Uterus (tissue), 2 donors: Measurements from ENCODE around the gene GALNT5.

Source experiments
- POLR2A ChIP-seq, 2 donors: fragments of 450-650 bp; IDR thresholded peaks; one replicate each; pipeline ENCODE4 v1.6.1; 2016; ENCODE audit warnings: antibody characterized with exemption in 2 of 2, mild to moderate bottlenecking in 1 of 2, moderate library complexity in 1 of 2
- TF ChIP-seq, protein P1 (sequence below), 4 experiments: fragments of 200-600 bp in 2 of 4; fragments of 450-650 bp in 2 of 4; sonication (generic) in 2 of 4; IDR thresholded peaks; one replicate each; pipeline ENCODE4 v1.5.1; 2016 to 2019; ENCODE audit warnings: antibody characterized with exemption in 4 of 4, mild to moderate bottlenecking in 2 of 4, moderate library complexity in 1 of 4

DNA sequence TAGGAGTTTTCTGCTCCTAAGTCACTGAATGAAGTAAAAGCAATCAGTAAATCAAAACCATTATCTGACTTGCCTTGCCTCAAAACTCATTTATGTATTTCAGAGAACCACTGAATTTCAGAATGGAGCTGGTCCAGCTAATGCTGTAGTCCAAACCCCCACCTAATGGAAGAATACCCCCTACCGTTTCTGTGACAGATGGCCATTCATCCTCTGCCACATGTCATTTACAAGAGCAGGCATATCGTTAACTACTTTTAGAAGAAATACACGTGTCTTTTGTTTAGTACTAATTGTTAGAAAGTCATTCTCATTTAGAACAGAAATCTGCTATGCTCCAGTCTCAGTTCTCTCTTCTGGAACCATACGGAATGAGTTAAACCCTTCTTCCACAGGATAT, 12.8 kb upstream of the GALNT5 start:
- no peak for TF ChIP-seq POLR2A (IDR thresholded peaks at IDR 0.05)
- TF ChIP-seq, protein P1, sequence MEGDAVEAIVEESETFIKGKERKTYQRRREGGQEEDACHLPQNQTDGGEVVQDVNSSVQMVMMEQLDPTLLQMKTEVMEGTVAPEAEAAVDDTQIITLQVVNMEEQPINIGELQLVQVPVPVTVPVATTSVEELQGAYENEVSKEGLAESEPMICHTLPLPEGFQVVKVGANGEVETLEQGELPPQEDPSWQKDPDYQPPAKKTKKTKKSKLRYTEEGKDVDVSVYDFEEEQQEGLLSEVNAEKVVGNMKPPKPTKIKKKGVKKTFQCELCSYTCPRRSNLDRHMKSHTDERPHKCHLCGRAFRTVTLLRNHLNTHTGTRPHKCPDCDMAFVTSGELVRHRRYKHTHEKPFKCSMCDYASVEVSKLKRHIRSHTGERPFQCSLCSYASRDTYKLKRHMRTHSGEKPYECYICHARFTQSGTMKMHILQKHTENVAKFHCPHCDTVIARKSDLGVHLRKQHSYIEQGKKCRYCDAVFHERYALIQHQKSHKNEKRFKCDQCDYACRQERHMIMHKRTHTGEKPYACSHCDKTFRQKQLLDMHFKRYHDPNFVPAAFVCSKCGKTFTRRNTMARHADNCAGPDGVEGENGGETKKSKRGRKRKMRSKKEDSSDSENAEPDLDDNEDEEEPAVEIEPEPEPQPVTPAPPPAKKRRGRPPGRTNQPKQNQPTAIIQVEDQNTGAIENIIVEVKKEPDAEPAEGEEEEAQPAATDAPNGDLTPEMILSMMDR (IDR thresholded peaks at IDR 0.05), result no peak
